ENCODE measurements around the gene BCAS3.

DNA sequence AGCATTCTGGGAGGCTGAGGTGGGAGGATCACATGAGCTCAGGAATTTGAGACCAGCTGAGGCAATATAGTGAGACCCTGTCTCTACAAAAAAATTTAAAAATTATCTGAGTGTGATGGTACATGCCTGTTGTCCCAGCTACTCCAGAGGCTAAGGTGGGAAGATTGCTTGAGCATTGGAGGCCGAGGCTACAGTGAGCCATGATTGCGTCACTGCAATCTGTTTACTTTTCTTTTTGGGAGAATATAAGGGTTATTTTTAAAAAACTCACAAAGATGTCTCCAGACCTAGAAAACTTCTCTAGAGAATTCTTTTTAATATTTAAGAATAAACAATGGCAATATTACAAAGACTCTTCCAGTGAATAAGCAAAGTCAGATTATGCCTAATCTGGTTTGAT lies 226.9 kb downstream of the BCAS3 start:
- TF ChIP-seq EZH2 (IDR thresholded peaks at IDR 0.05; ENCODE audit: insufficient read depth, poor library complexity, severe bottlenecking) (no peak), EZH2phosphoT487 (IDR thresholded peaks at IDR 0.05; ENCODE audit: insufficient read depth, low read depth) (no peak)
